GM12892 (cell line): ENCODE results near the gene LAMA2.

Experiments
- POLR2A ChIP-seq: IDR thresholded peaks from 2 replicates; pipeline ENCODE4 v1.6.1; 2011; ENCODE audit warnings: low read depth, low read length, control low read depth
- POLR2AphosphoS5 ChIP-seq: IDR thresholded peaks from 2 replicates; pipeline ENCODE4 v1.6.1; 2011; ENCODE audit warnings: low read depth, low read length, control low read depth
- TAF1 ChIP-seq: IDR thresholded peaks from 2 replicates; pipeline ENCODE4 v1.6.1; 2011; ENCODE audit warnings: low read depth, mild to moderate bottlenecking, control low read depth, low read length, borderline replicate concordance

DNA sequence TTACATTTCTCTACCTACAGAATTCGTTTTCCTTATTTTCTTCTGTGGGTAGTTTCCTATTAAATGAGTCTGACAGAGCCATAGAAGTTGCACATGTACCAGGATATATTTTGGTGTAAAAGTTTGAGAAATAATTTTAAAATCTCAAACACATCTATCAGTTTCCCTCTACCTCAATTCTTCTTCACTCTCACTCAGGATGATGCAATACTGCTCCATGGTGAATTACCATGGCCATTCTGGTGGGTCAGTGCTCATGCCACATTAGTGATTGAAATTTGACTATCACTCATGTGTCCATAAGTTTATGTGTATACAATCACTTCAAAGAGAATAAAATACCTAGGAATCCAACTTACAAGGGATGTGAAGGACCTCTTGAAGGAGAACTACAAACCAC lies 675.3 kb downstream of the LAMA2 start:
- TF ChIP-seq POLR2AphosphoS5 (no peak), POLR2A (no peak), TAF1 (no peak)
